Right atrium auricular region (tissue), 2 donors: ENCODE measurements around the gene SLX4. TPM values are rescaled to one million over a fixed set of nuclear protein-coding genes. Genes with fewer than 3 reads are reported as not detected.
A peak's percentile ranks its signal among the peaks of the same experiment; 100 is the strongest.
"Not testable (repeated sequence)": the region's sequence is repeated elsewhere in the genome, so short reads cannot be mapped to it uniquely, and the experiment has no call there.

Experiments used
- DNase-seq: peaks from one replicate; pipeline ENCODE4 v3.0.0-alpha.2; 2019; ENCODE audit warnings: low spot score
- H3K27ac ChIP-seq, 2 donors: fragments of 200-600 bp; sonication (generic); 1 replicate in 1 of 2; 2 replicates in 1 of 2; pipeline ENCODE4 v1.5.1; 2016 to 2019
- H3K27me3 ChIP-seq, 2 donors: fragments of 200-600 bp; sonication (generic); one replicate each; pipeline versions ENCODE4 v1.5.1 to v1.6.0; 2017 to 2019
- H3K36me3 ChIP-seq: fragments of 200-600 bp; sonication (generic); one replicate; pipeline ENCODE4 v1.5.1; 2016
- H3K4me1 ChIP-seq, 2 donors: fragments of 200-600 bp; sonication (generic); one replicate each; pipeline versions ENCODE4 v1.5.1 to v1.6.0; 2017 to 2019
- H3K4me3 ChIP-seq, 2 donors: fragments of 200-600 bp; sonication (generic); 1 replicate in 1 of 2; 2 replicates in 1 of 2; pipeline ENCODE4 v1.5.1; 2017 to 2019; ENCODE audit warnings: mild to moderate bottlenecking in 1 of 2, moderate library complexity in 1 of 2
- H3K9me3 ChIP-seq, 2 donors: fragments of 200-600 bp; sonication (generic); one replicate each; pipeline ENCODE4 v1.5.1; 2019
- total RNA-seq, 2 donors: library from RNA; depleted of rRNA; stranded (reverse); fragments of >200 nt; gene quantifications; one replicate each; pipeline ENCODE4 v1.1.0, GENCODE V29; 2016
- TF ChIP-seq, protein P1 (sequence below), 2 donors: fragments of 200-600 bp; sonication (generic); IDR thresholded peaks; one replicate each; pipeline ENCODE4 v1.5.1; 2019; ENCODE audit warnings: antibody characterized with exemption in 2 of 2

Gene SLX4
- total RNA-seq, 2 donors from 2014 or later: 1.9 to 2.4 TPM

DNA sequence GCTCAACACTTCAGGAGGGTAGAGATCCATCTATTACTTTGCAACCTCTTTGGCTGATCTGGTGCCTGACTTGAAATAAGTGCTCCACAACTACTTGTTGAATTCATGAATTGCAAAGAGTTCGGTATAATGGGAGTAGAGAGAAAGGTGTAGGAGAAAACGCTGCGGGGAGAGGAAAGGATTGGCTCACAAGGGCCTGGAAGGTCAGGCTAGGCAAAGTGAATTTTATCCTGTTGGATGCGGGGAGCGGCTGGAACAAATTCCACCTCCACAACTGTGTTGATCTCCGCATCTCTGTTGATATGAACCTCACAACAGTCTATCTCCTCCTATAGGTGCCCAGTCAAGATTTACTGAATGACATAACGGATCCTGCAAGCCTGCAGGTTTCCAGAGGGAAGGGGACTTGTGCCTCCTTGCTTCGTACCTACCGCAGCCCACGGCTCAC is 684 bp downstream of the SLX4 start:
- DNase-seq: no peak
- peaks cover 0 to 23% of the 10 kb centered on the region in 2 donors for H3K4me1 ChIP-seq

DNA sequence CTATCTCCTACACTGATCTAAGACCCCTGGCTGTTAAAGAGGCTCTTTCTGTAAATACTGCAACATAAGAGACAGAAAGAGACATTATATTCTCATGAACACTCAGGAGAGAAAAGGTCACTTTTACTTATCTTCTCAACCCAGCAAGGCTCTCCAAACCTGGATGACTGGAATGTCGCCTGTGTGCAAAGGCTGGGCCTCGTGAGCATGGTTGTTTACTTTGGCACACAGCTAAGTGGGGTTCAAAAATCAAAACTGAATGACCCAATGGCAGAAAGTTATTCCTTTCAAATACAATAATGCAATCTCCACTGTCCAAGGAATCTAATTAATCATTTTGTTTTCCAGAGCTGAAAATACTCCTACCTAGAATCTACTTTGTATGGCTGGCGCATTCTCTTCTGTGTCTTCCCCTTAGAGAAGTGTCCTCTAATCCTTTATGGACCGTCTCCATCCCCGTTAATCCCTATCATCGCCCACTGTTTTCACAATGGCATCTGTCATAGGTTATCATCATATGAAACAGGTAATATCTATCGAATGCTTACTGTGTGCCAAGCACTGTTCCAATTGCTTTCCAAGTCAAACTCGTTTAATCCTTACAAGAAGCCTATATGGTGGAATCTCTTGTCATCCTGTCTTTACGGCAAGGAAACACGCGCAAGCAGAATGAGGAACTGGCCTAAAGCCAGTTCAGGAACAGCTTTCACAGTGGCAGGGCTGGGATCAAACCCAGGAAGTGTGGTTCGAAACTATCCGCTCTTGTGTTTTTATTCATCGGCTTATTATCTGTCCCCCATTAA is 1.3 kb downstream of the SLX4 start:
- TF ChIP-seq, protein P1, sequence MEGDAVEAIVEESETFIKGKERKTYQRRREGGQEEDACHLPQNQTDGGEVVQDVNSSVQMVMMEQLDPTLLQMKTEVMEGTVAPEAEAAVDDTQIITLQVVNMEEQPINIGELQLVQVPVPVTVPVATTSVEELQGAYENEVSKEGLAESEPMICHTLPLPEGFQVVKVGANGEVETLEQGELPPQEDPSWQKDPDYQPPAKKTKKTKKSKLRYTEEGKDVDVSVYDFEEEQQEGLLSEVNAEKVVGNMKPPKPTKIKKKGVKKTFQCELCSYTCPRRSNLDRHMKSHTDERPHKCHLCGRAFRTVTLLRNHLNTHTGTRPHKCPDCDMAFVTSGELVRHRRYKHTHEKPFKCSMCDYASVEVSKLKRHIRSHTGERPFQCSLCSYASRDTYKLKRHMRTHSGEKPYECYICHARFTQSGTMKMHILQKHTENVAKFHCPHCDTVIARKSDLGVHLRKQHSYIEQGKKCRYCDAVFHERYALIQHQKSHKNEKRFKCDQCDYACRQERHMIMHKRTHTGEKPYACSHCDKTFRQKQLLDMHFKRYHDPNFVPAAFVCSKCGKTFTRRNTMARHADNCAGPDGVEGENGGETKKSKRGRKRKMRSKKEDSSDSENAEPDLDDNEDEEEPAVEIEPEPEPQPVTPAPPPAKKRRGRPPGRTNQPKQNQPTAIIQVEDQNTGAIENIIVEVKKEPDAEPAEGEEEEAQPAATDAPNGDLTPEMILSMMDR (IDR thresholded peaks at IDR 0.05): no peak
- Histone ChIP-seq H3K9me3 (no peaks in the 10 kb centered on the region), H3K4me1 (peaks cover 0 to 23% of the 10 kb centered on the region in 2 donors), H3K27me3 (no peaks in the 10 kb centered on the region), H3K27ac (no peak overlapping the region), H3K4me3 (peak overlapping the region in 1 of 2 donors; percentile 99), H3K36me3 (no peaks in the 10 kb centered on the region)
- DNase-seq: no peak

More for the DNA sequence above, 684 bp downstream of the SLX4 start:
- Histone ChIP-seq H3K36me3 (no peaks in the 10 kb centered on the region), H3K27me3 (no peaks in the 10 kb centered on the region), H3K4me3 (peak overlapping the region; percentile 98 to 99), H3K9me3 (no peaks in the 10 kb centered on the region), H3K27ac (peak overlapping the region; percentile 82 to 84)
- TF ChIP-seq, protein P1 (IDR thresholded peaks at IDR 0.05): no peak

DNA sequence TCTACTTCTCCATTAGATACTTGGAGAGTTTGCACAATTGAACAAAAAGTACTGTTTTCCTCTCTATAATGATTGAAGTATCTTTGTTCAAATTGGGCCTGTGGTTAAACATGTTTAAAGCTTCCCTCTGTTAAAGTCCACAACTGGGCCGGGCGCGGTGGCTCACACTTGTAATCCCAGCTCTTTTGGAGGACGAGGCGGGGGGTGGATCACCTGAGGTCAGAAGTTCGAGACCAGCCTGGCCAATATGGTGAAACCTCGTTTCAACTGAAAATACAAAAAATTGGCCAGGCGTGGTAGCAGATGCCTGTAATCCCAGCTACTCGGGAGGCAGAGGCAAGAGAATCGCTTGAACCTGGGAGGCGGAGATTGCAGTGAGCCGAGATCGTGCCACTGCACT is 2.4 kb downstream of the SLX4 start:
- H3K4me3 ChIP-seq, H3K9me3 ChIP-seq, H3K27me3 ChIP-seq, H3K27ac ChIP-seq, DNase-seq, H3K36me3 ChIP-seq: not testable (repeated sequence)
- peaks cover 0 to 23% of the 10 kb centered on the region in 2 donors for H3K4me1 ChIP-seq

DNA sequence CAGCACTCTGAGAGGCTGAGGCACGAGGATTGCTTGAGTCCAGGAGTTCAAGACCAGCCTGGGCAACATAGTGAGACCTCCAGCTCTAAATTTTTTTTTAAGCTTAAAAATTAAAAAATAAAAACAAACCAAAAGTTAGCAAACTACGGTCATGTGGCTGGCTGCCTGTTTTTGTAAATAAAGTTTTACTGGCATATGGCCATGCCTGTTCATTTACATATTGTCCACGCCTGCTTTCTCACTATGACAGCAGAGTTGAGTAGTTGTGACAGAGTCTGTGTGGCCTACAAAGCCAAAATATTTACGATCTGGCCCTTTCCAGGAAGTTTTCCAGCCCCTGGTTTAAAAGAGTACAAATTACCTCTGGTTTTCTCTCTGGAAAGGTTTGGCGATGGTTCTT is 3.3 kb downstream of the SLX4 start:
- no peak for DNase-seq
- Histone ChIP-seq H3K9me3 (no peaks in the 10 kb centered on the region), H3K27me3 (no peaks in the 10 kb centered on the region), H3K4me3 (no peak overlapping the region), H3K4me1 (peaks cover 0 to 22% of the 10 kb centered on the region in 2 donors), H3K27ac (no peak overlapping the region), H3K36me3 (no peaks in the 10 kb centered on the region)
- TF ChIP-seq, protein P1 (IDR thresholded peaks at IDR 0.05): no peak

DNA sequence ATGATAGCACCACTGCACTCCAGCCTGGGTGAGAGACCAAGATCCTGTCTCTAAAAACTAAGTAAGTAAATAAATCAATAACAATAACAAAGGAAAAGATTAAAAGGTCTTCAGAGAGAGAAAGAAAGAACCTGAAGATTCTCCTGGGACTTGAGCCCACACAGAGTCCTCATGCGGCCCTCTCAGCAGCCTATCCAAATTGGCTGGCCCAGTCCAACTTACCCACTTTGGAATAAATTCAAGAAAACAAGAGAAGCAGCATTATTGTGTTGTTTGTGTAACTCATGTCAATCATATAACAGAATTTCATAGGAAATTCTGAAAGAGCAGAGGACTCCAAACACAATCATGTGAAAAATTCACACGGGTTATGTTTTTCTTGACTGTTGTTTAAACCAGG is 3.8 kb downstream of the SLX4 start:
- TF ChIP-seq, protein P1 (IDR thresholded peaks at IDR 0.05): no peak

DNA sequence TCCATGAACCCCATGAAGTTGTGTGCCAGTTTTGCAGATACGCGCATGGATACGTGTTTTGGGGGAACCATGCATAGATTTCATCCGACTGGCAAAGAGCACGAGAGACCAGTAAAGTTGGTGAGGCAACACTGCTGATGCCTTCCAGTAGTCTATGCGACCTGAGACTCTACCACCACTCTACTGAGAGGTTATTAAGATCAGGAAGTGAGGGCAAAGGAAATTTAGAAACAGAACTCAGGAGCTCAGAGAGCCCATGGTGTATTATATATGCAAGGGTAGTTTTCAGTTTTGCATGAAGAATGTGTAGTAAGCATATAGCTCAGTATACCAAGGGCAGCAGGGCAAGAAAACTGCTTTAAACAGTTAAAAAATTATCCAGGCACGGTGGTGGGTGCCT is 4.2 kb downstream of the SLX4 start:
- DNase-seq: no peak
- TF ChIP-seq, protein P1 (IDR thresholded peaks at IDR 0.05): no peak
- Histone ChIP-seq H3K36me3 (no peaks in the 10 kb centered on the region), H3K9me3 (no peaks in the 10 kb centered on the region), H3K27ac (no peak overlapping the region), H3K4me3 (no peak overlapping the region), H3K27me3 (no peaks in the 10 kb centered on the region), H3K4me1 (peaks cover 0 to 12% of the 10 kb centered on the region in 2 donors)

More for the DNA sequence above, 3.8 kb downstream of the SLX4 start:
- Histone ChIP-seq H3K27ac (no peak overlapping the region), H3K36me3 (no peaks in the 10 kb centered on the region), H3K4me1 (peaks cover 0 to 17% of the 10 kb centered on the region in 2 donors), H3K27me3 (no peaks in the 10 kb centered on the region), H3K9me3 (no peaks in the 10 kb centered on the region), H3K4me3 (no peak overlapping the region)
- no peak for DNase-seq
